Endothelial cell of umbilical vein (primary cell): ENCODE data around the gene MEN1. TPM values are rescaled to one million over a fixed set of nuclear protein-coding genes. Genes with fewer than 3 reads are reported as not detected.

Experiments used
- BruUV-seq: library from RNA; stranded (reverse); fragments of 400-500 nt; replicated peaks from 2 replicates; lab custom pipeline; 2021; lab: Mats Ljungman, UMichigan
- CTCF ChIA-PET: fragments of 300-600, 350-600 bp; sonication (Branson Sonifier 250); formaldehyde crosslinking; loops from one replicate; lab custom pipeline; 2021; ENCODE audit warnings: antibody characterized with exemption, inconsistent platforms; lab: Charles Lee
- POLR2A ChIA-PET: fragments of 300-600, 350-600 bp; sonication (Branson Sonifier 250); formaldehyde crosslinking; loops from one replicate; lab custom pipeline; 2021; ENCODE audit warnings: antibody characterized with exemption, inconsistent platforms; lab: Charles Lee
- DNase-seq: peaks from one replicate; pipeline ENCODE4 v3.0.0-alpha.2; 2011; ENCODE audit warnings: low read depth, low spot score
- FAIRE-seq: peaks from 2 replicates; lab custom pipeline; 2011; peaks lifted over from hg19 to GRCh38; lab: Jason Lieb, UNC
- H2AFZ ChIP-seq: 2 replicates; pipeline ENCODE4 v1.6.0; 2012; ENCODE audit warnings: low read depth, low read length, control low read depth, inconsistent platforms
- H3K27ac ChIP-seq: 2 replicates; pipeline ENCODE4 v1.5.1; 2011; ENCODE audit warnings: low read depth, mild to moderate bottlenecking, control low read depth, low read length, moderate library complexity; ENCODE audit not compliant: insufficient read depth
- H3K27me3 ChIP-seq, 2 experiments: 2 replicates each; pipeline versions ENCODE4 v1.6.0 to v1.6.1; 2011; ENCODE audit warnings: low read length in 2 of 2, mixed read lengths in 1 of 2; ENCODE audit not compliant: control insufficient read depth in 2 of 2, insufficient read depth in 2 of 2
- H3K36me3 ChIP-seq, 2 experiments: 2 replicates in 1 of 2; 3 replicates in 1 of 2; pipeline ENCODE4 v1.5.1; 2011; ENCODE audit warnings: low read length in 2 of 2, mild to moderate bottlenecking in 1 of 2, moderate library complexity in 1 of 2; ENCODE audit not compliant: control insufficient read depth in 2 of 2, insufficient read depth in 2 of 2; ENCODE audit errors: extremely low read depth in 1 of 2
- H3K4me1 ChIP-seq: 3 replicates; pipeline ENCODE4 v1.5.1; 2011; ENCODE audit warnings: mild to moderate bottlenecking, low read length; ENCODE audit not compliant: control insufficient read depth, insufficient read depth; ENCODE audit errors: extremely low read depth
- H3K4me2 ChIP-seq: 2 replicates; pipeline ENCODE4 v1.6.1; 2011; ENCODE audit warnings: low read length, control low read depth, mixed read lengths; ENCODE audit not compliant: insufficient read depth
- H3K4me3 ChIP-seq, 3 experiments: fragments of 200-600 bp in 1 of 3; sonication (generic), shearing (Covaris generic) in 1 of 3; replicated peaks in 1 of 3; 2 replicates each; pipeline ENCODE4 v1.5.1; 2011 to 2016; ENCODE audit warnings: control low read depth in 3 of 3, low read length in 3 of 3, mild to moderate bottlenecking in 2 of 3, inconsistent platforms in 1 of 3, low read depth in 1 of 3, moderate library complexity in 1 of 3; ENCODE audit not compliant: insufficient read depth in 1 of 3
- H3K79me2 ChIP-seq: 2 replicates; pipeline ENCODE4 v1.6.0; 2012; ENCODE audit warnings: low read length, inconsistent platforms; ENCODE audit not compliant: control insufficient read depth, insufficient read depth
- H3K9ac ChIP-seq: replicated peaks from 2 replicates; pipeline ENCODE3; 2011; ENCODE audit warnings: low read length, control low read depth; ENCODE audit not compliant: insufficient read depth; ENCODE audit errors: extremely low read depth
- H3K9me1 ChIP-seq: replicated peaks from 3 replicates; pipeline ENCODE4 v1.6.0; 2011; ENCODE audit warnings: mild to moderate bottlenecking, low read length; ENCODE audit not compliant: control insufficient read depth, insufficient read depth; ENCODE audit errors: extremely low read depth
- H3K9me3 ChIP-seq: replicated peaks from 2 replicates; pipeline ENCODE4 v1.5.1; 2012; ENCODE audit warnings: low read length, inconsistent platforms; ENCODE audit not compliant: control insufficient read depth, insufficient read depth
- H4K20me1 ChIP-seq: replicated peaks from 2 replicates; pipeline ENCODE3; 2011; ENCODE audit warnings: mild to moderate bottlenecking, low read length; ENCODE audit not compliant: control insufficient read depth, insufficient read depth; ENCODE audit errors: extremely low read depth
- EZH2 ChIP-seq: IDR thresholded peaks from 2 replicates; pipeline ENCODE4 v1.6.1; 2012; ENCODE audit warnings: borderline replicate concordance, low read depth, mild to moderate bottlenecking, moderate library complexity, low read length, inconsistent platforms; ENCODE audit not compliant: severe bottlenecking
- FOS ChIP-seq: IDR thresholded peaks from 2 replicates; pipeline ENCODE4 v1.6.1; 2011; ENCODE audit warnings: mild to moderate bottlenecking, low read length, moderate library complexity, borderline replicate concordance; ENCODE audit not compliant: insufficient read depth
- GATA2 ChIP-seq: IDR thresholded peaks from 2 replicates; pipeline ENCODE4 v1.7.0; 2011; ENCODE audit warnings: low read depth, mild to moderate bottlenecking, moderate library complexity, mixed read lengths, low read length; ENCODE audit not compliant: insufficient read length, insufficient read depth
- JUN ChIP-seq: IDR thresholded peaks from 2 replicates; pipeline ENCODE4 v1.6.1; 2011; ENCODE audit warnings: borderline replicate concordance, low read depth; ENCODE audit not compliant: insufficient read length, insufficient read depth
- MYC ChIP-seq: IDR thresholded peaks from one replicate; pipeline ENCODE4 v1.6.1; 2011; ENCODE audit warnings: mild to moderate bottlenecking, low read depth, low read length
- POLR2A ChIP-seq: IDR thresholded peaks from 2 replicates; pipeline ENCODE4 v1.6.1; 2012; ENCODE audit warnings: low read depth, mild to moderate bottlenecking, control low read depth, low read length
- POLR2AphosphoS5 ChIP-seq: IDR thresholded peaks from 2 replicates; pipeline ENCODE4 v1.6.1; 2012; ENCODE audit warnings: low read depth, mild to moderate bottlenecking, control low read depth, low read length, moderate library complexity; ENCODE audit not compliant: insufficient read depth
- dilution Hi-C: fragments of 300-500 bp; cut with MboI; formaldehyde crosslinking; loops from one replicate; pipeline ENCODE4 v1.15.0; 2019; ENCODE audit warnings: low sequenced_read_pairs; ENCODE audit not compliant: extremely low pct_ligation_motif_present
- intact Hi-C: fragments of 100-400 bp; cut with micrococcal nuclease; formaldehyde crosslinking; loops from one replicate; pipeline ENCODE4 v1.10.0; 2022
- polyA plus RNA-seq, 4 experiments: library from polyadenylated mRNA; depleted of rRNA in 3 of 4; stranded (reverse) in 3 of 4; unstranded in 1 of 4; fragments of >200 nt; gene quantifications; 2 replicates each; pipeline versions ENCODE4 v1.2.1 to v1.2.3, GENCODE V29; 2011 to 2012; ENCODE audit warnings: missing spikeins in 1 of 4
- total RNA-seq: library from RNA; stranded (reverse); gene quantifications from 2 replicates; pipeline ENCODE4 v1.2.3, GENCODE V29; 2021
- TF ChIP-seq, protein P1 (sequence below), 2 donors: IDR thresholded peaks; 1 replicate in 1 of 2; 2 replicates in 1 of 2; pipeline ENCODE4 v1.5.1; 2011; ENCODE audit warnings: low read length in 2 of 2, mild to moderate bottlenecking in 2 of 2, moderate library complexity in 2 of 2, control low read depth in 1 of 2, inconsistent platforms in 1 of 2, low read depth in 1 of 2; ENCODE audit not compliant: insufficient read depth in 1 of 2; ENCODE audit errors: extremely low read depth in 1 of 2
- TF ChIP-seq, protein P2 (sequence below): IDR thresholded peaks from 2 replicates; pipeline ENCODE4 v1.6.1; 2011; ENCODE audit not compliant: insufficient read depth, insufficient read length

The MEN1 gene
- total and polyA plus RNA-seq, 2 donors (not counting 3 experiments of a cell fraction or from before 2014, with no cell fraction given), result 41.1 to 43.1 TPM

DNA sequence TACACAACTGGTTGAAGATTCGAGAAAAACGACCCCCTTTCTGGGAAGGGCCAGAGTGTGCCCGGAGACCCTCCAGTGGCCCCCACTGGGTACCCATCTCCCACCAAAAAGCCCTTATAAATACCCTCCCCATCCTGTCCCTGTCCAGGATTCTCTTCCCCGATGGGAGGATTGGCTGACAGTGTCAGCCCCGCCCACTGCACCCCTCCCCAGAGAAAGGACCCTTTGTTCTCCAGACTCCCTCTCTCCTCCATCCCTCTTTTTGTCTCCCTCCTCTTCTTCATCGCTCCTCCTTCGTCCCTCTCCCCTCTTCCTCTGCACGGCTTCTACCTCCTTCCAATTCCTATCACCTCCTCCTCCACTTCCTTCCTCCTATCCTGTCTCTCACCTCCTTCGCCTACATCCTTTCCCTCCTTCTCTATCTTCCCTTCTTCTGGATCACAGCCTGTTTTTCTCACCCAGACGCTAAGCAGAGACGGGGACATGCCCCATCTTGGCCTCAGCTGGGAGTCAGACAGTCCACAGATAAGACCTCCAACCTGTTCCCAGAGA, 13.3 kb upstream of the MEN1 start:
- TF ChIP-seq, protein P1, sequence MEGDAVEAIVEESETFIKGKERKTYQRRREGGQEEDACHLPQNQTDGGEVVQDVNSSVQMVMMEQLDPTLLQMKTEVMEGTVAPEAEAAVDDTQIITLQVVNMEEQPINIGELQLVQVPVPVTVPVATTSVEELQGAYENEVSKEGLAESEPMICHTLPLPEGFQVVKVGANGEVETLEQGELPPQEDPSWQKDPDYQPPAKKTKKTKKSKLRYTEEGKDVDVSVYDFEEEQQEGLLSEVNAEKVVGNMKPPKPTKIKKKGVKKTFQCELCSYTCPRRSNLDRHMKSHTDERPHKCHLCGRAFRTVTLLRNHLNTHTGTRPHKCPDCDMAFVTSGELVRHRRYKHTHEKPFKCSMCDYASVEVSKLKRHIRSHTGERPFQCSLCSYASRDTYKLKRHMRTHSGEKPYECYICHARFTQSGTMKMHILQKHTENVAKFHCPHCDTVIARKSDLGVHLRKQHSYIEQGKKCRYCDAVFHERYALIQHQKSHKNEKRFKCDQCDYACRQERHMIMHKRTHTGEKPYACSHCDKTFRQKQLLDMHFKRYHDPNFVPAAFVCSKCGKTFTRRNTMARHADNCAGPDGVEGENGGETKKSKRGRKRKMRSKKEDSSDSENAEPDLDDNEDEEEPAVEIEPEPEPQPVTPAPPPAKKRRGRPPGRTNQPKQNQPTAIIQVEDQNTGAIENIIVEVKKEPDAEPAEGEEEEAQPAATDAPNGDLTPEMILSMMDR (IDR thresholded peaks at IDR 0.05; ENCODE audit: extremely low read depth in 1 of 2, insufficient read depth in 1 of 2, low read depth in 1 of 2, low read length in 2 of 2), result no peak
- TF ChIP-seq JUN, result no peak
- TF ChIP-seq POLR2A, result no peak
- TF ChIP-seq FOS, result no peak
- TF ChIP-seq, protein P2, sequence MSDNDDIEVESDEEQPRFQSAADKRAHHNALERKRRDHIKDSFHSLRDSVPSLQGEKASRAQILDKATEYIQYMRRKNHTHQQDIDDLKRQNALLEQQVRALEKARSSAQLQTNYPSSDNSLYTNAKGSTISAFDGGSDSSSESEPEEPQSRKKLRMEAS, result no peak
- no peak for TF ChIP-seq POLR2AphosphoS5
- no peak for TF ChIP-seq MYC
- TF ChIP-seq GATA2, result no peak
- no peak for TF ChIP-seq EZH2
- FAIRE-seq, result no peak
- no peak overlapping the region for H3K27ac ChIP-seq
- no peaks in the 10 kb centered on the region for H3K9me1 ChIP-seq
- H3K27me3 ChIP-seq, result peaks cover 0 to 3% of the 10 kb centered on the region in 2 experiments
- H3K79me2 ChIP-seq, result no peaks in the 10 kb centered on the region
- H3K4me3 ChIP-seq, result no peak overlapping the region
- H3K4me1 ChIP-seq, result no peaks in the 10 kb centered on the region
- no peak for DNase-seq
- no peak overlapping the region for H3K4me2 ChIP-seq
- intact Hi-C loops (no loop called here), dilution Hi-C loops (no loop called here)
- H3K36me3 ChIP-seq, result no peaks in the 10 kb centered on the region
- BruUV-seq, result no TSS peak
- no peak overlapping the region for H3K9ac ChIP-seq
- no peak overlapping the region for H2AFZ ChIP-seq
- ChIA-PET CTCF (no interaction called here), POLR2A (no interaction called here)
- H4K20me1 ChIP-seq, result no peaks in the 10 kb centered on the region
- H3K9me3 ChIP-seq, result no peaks in the 10 kb centered on the region
